Inferior parietal cortex (tissue), 1 donor: ENCODE data around the gene CSNK2A1.
A peak's percentile ranks its signal among the peaks of the same experiment; 100 is the strongest.
"Not testable (repeated sequence)": the region's sequence is repeated elsewhere in the genome, so short reads cannot be mapped to it uniquely, and the experiment has no call there.

Experiments used
- DNase-seq: peaks from one replicate; pipeline ENCODE4 v3.0.0-alpha.2; 2016; ENCODE audit errors: extremely low spot score

CSNK2A1 gene

GRCh38 chr20:543369-544152 lies at the start of gene CSNK2A1:
TSS of gene CSNK2A1 (minus strand) at chr20:543790. CDS start at chr20:508551, 35,239 bp downstream.
- peak; percentile 98 for DNase-seq

GRCh38 chr20:592506-592905 lies 48.9 kb upstream of the CSNK2A1 start:
- DNase-seq, result no peak

GRCh38 chr20:591941-592340 lies 48.4 kb upstream of the CSNK2A1 start:
- DNase-seq, result no peak

- no peak for DNase-seq
These were observed 45.5 kb upstream of the CSNK2A1 start for GRCh38 chr20:588932-589672.

GRCh38 chr20:588476-588875 lies 44.9 kb upstream of the CSNK2A1 start:
- no peak for DNase-seq

- no peak for DNase-seq
These were observed 41.3 kb upstream of the CSNK2A1 start for GRCh38 chr20:584971-585301.

GRCh38 chr20:584161-584970 lies 40.8 kb upstream of the CSNK2A1 start:
- no peak for DNase-seq

- DNase-seq, result no peak
These were observed 38.6 kb upstream of the CSNK2A1 start for GRCh38 chr20:582204-582603.

- DNase-seq, result not testable (repeated sequence)
These were observed 35.5 kb upstream of the CSNK2A1 start for GRCh38 chr20:578940-579690.

- no peak for DNase-seq
These were observed 33.7 kb upstream of the CSNK2A1 start for GRCh38 chr20:577167-577791.

- DNase-seq, result no peak
These were observed 32.6 kb upstream of the CSNK2A1 start for GRCh38 chr20:576156-576555.

- DNase-seq, result no peak
These were observed 31.6 kb upstream of the CSNK2A1 start for GRCh38 chr20:575230-575629.

GRCh38 chr20:574297-574942 lies 30.8 kb upstream of the CSNK2A1 start:
- DNase-seq, result no peak

GRCh38 chr20:573414-574296 lies 30.1 kb upstream of the CSNK2A1 start:
- DNase-seq, result no peak

- no peak for DNase-seq
These were observed 29.1 kb upstream of the CSNK2A1 start for GRCh38 chr20:572727-573126.

GRCh38 chr20:571754-572441 lies 28.3 kb upstream of the CSNK2A1 start:
- no peak for DNase-seq

- DNase-seq, result no peak
These were observed 25.3 kb upstream of the CSNK2A1 start for GRCh38 chr20:568673-569415.

- DNase-seq, result no peak
These were observed 24.6 kb upstream of the CSNK2A1 start for GRCh38 chr20:568097-568652.
